Panc1 (cell line): ENCODE measurements around the gene ACVR1B. TPM values are rescaled to one million over a fixed set of nuclear protein-coding genes. Genes with fewer than 3 reads are reported as not detected.

Experiments used
- ATAC-seq: fragments of 200-7000 bp; cut with Tn5 transposase; 2 replicates; pipeline ENCODE4 v1.9.1; 2020; ENCODE audit warnings: mild to moderate bottlenecking, moderate library complexity
- BruUV-seq: library from RNA; stranded (reverse); fragments of 400-500 nt; replicated peaks from 2 replicates; lab custom pipeline; 2021; lab: Mats Ljungman, UMichigan
- CTCF ChIA-PET: fragments of 300-600 bp; sonication (Branson Sonifier 250); formaldehyde crosslinking; loops from one replicate; lab custom pipeline; 2022; ENCODE audit warnings: antibody characterized with exemption; lab: Charles Lee
- POLR2A ChIA-PET: fragments of 300-600 bp; sonication (Branson Sonifier 250); formaldehyde crosslinking; loops from one replicate; lab custom pipeline; 2022; ENCODE audit warnings: antibody characterized with exemption; lab: Charles Lee
- DNase-seq: peaks from one replicate; pipeline ENCODE4 v3.0.0-alpha.2; 2010; ENCODE audit warnings: low read depth, low spot score
- H3K27ac ChIP-seq: 2 replicates; pipeline ENCODE4 v1.5.1; 2011; ENCODE audit warnings: mild to moderate bottlenecking, low read length, inconsistent platforms
- H3K27me3 ChIP-seq: fragments of 200-500 bp; sonication (Bioruptor generic); 2 replicates; pipeline ENCODE4 v1.6.0; 2014; ENCODE audit warnings: low read length, inconsistent platforms; ENCODE audit not compliant: control insufficient read depth, insufficient read depth
- H3K36me3 ChIP-seq: fragments of 200-500 bp; sonication (Bioruptor generic); 2 replicates; pipeline ENCODE4 v1.5.1; 2014; ENCODE audit warnings: inconsistent platforms, mild to moderate bottlenecking, low read length, moderate library complexity; ENCODE audit not compliant: control insufficient read depth, insufficient read depth
- H3K4me1 ChIP-seq: 2 replicates; pipeline ENCODE4 v1.5.1; 2011; ENCODE audit warnings: inconsistent platforms, mild to moderate bottlenecking, low read length, moderate library complexity; ENCODE audit not compliant: control insufficient read depth, insufficient read depth
- H3K4me3 ChIP-seq, 2 experiments: 2 replicates each; pipeline ENCODE4 v1.5.1; 2011 to 2012; ENCODE audit warnings: low read depth in 2 of 2, low read length in 2 of 2, mild to moderate bottlenecking in 2 of 2, inconsistent platforms in 1 of 2, moderate library complexity in 1 of 2
- H3K9me3 ChIP-seq: fragments of 200-500 bp; sonication (Bioruptor generic); 2 replicates; pipeline ENCODE4 v1.5.1; 2014; ENCODE audit warnings: low read depth, mild to moderate bottlenecking, inconsistent platforms, low read length, moderate library complexity; ENCODE audit not compliant: control insufficient read depth, insufficient read depth
- CTCF ChIP-seq: fragments of 450-650 bp; IDR thresholded peaks from 2 replicates; pipeline ENCODE4 v1.5.1; 2017; ENCODE audit warnings: mild to moderate bottlenecking
- POLR2AphosphoS5 ChIP-seq: IDR thresholded peaks from 2 replicates; pipeline ENCODE4 v1.6.1; 2012; ENCODE audit warnings: mild to moderate bottlenecking, low read depth, low read length, moderate library complexity
- SIN3A ChIP-seq: IDR thresholded peaks from 2 replicates; pipeline ENCODE4 v1.6.1; 2012; ENCODE audit warnings: low read depth, mild to moderate bottlenecking, low read length, moderate library complexity, borderline replicate concordance; ENCODE audit not compliant: insufficient read depth
- TCF7L2 ChIP-seq: IDR thresholded peaks from 2 replicates; pipeline ENCODE4 v1.6.1; 2011; ENCODE audit warnings: mild to moderate bottlenecking, low read depth, low read length, inconsistent platforms
- in situ Hi-C: cut with HindIII; loops from 2 replicates; pipeline ENCODE4 v1.10.0; 2016; ENCODE audit warnings: low sequenced_read_pairs, low pct_unique_long_range_greater_than_20kb
- intact Hi-C: fragments of 100-400 bp; cut with micrococcal nuclease; formaldehyde crosslinking; loops from one replicate; pipeline ENCODE4 v1.10.0; 2022; ENCODE audit not compliant: unreplicated experiment
- total RNA-seq: library from RNA; stranded (reverse); gene quantifications from one replicate; pipeline ENCODE4 v1.2.1, GENCODE V29; 2021; ENCODE audit not compliant: unreplicated experiment
- TF ChIP-seq, protein P1 (sequence below), 2 experiments: IDR thresholded peaks; 2 replicates each; pipeline ENCODE4 v1.6.1; 2011 to 2012; ENCODE audit warnings: low read depth in 2 of 2, control low read depth in 1 of 2, low read length in 1 of 2, mild to moderate bottlenecking in 1 of 2, moderate library complexity in 1 of 2; ENCODE audit not compliant: insufficient read depth in 1 of 2

Gene ACVR1B
- total RNA-seq, 1 experiment from 2014 or later: 23.0 TPM

DNA sequence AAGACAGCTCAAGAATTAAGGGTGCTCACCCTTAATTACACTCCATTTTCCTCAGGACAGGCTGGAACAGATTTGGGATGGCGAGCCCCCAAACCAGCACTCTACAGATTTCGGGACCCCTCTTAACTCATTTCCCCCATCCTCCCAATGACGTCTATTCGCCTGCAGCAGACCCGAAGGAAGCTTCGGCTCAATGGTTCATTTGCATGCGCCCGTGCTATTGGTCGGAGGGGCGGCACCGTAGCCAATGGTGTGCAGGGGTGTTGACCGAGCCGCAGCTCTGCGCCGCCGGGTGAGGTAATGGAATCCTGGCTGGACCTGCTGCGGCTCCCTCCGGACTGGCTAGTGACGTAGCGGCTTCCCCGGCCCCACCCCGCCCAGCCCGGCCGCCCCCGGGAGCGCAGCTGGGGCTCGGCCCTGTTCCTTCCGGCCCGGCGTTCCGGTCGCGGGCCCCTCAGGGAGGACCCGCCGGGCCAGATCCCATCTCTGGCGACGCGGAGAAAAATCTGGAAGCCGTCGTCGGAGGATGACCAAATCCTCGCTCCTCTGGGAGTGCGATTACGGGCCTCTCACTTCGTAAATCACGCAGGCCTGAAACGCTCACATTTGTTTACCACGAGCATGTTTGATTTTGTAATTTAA is 81.4 kb downstream of the ACVR1B start:
- ChIA-PET CTCF (interaction anchor here (0.6 to 1.9 kb wide), 7 partner anchors 10 to 89 kb away, joined by 3 to 9 read pairs (median 4); no protein-coding TSS in a partner anchor), POLR2A (interaction anchor here (0.6 to 1.3 kb wide), 3 partner anchors 18 to 35 kb away, joined by 3 read pairs; no protein-coding TSS in a partner anchor)
- H3K9me3 ChIP-seq: no peaks in the 10 kb centered on the region
- in situ Hi-C loops (no loop called here), intact Hi-C loops (no loop called here)
- no peak for TF ChIP-seq SIN3A
- no peak for TF ChIP-seq POLR2AphosphoS5
- TF ChIP-seq, protein P1, sequence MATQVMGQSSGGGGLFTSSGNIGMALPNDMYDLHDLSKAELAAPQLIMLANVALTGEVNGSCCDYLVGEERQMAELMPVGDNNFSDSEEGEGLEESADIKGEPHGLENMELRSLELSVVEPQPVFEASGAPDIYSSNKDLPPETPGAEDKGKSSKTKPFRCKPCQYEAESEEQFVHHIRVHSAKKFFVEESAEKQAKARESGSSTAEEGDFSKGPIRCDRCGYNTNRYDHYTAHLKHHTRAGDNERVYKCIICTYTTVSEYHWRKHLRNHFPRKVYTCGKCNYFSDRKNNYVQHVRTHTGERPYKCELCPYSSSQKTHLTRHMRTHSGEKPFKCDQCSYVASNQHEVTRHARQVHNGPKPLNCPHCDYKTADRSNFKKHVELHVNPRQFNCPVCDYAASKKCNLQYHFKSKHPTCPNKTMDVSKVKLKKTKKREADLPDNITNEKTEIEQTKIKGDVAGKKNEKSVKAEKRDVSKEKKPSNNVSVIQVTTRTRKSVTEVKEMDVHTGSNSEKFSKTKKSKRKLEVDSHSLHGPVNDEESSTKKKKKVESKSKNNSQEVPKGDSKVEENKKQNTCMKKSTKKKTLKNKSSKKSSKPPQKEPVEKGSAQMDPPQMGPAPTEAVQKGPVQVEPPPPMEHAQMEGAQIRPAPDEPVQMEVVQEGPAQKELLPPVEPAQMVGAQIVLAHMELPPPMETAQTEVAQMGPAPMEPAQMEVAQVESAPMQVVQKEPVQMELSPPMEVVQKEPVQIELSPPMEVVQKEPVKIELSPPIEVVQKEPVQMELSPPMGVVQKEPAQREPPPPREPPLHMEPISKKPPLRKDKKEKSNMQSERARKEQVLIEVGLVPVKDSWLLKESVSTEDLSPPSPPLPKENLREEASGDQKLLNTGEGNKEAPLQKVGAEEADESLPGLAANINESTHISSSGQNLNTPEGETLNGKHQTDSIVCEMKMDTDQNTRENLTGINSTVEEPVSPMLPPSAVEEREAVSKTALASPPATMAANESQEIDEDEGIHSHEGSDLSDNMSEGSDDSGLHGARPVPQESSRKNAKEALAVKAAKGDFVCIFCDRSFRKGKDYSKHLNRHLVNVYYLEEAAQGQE (IDR thresholded peaks at IDR 0.05; ENCODE audit: insufficient read depth in 1 of 2, low read depth in 2 of 2, low read length in 1 of 2): no peak
- TF ChIP-seq TCF7L2: no peak
- TF ChIP-seq CTCF: no peak
- H3K36me3 ChIP-seq: no peaks in the 10 kb centered on the region
- DNase-seq (peak; percentile 60), ATAC-seq (peak; percentile 99)
- peak overlapping the region; percentile 79 for H3K27ac ChIP-seq
- H3K27me3 ChIP-seq: 0 out of 2 replicates have a peak, but pooled peaks cover 2% of the 10 kb centered on the region
- peak overlapping the region; percentile 35 to 64 for H3K4me3 ChIP-seq
- 0 out of 2 replicates have a peak, but pooled peaks cover 5% of the 10 kb centered on the region for H3K4me1 ChIP-seq
- BruUV-seq: no TSS peak

GRCh38 chr12:52033446-52034140 is 82.1 kb downstream of the ACVR1B start:
- intact Hi-C loops (no loop called here), in situ Hi-C loops (no loop called here)
- Histone ChIP-seq H3K36me3 (no peaks in the 10 kb centered on the region), H3K27me3 (0 out of 2 replicates have a peak, but pooled peaks cover 2% of the 10 kb centered on the region), H3K4me3 (peak overlapping the region; percentile 35 to 64), H3K4me1 (0 out of 2 replicates have a peak, but pooled peaks cover 5% of the 10 kb centered on the region), H3K27ac (peak overlapping the region; percentile 79), H3K9me3 (no peaks in the 10 kb centered on the region)
- TF ChIP-seq TCF7L2: no peak
- TF ChIP-seq, protein P1 (IDR thresholded peaks at IDR 0.05; ENCODE audit: insufficient read depth in 1 of 2, low read depth in 2 of 2, low read length in 1 of 2): no peak
- no peak for TF ChIP-seq POLR2AphosphoS5
- TF ChIP-seq SIN3A: no peak
- TF ChIP-seq CTCF: no peak
- no peak for DNase-seq
- ATAC-seq: no peak
- ChIA-PET CTCF (interaction anchor here (0.6 to 1.9 kb wide), 6 partner anchors 10 to 88 kb away, joined by 4 to 9 read pairs (median 4); no protein-coding TSS in a partner anchor), POLR2A (interaction anchor here (0.6 to 1.3 kb wide), 3 partner anchors 17 to 34 kb away, joined by 3 read pairs; no protein-coding TSS in a partner anchor)
- BruUV-seq: TSS peak; percentile 96
